ENCODE data around the gene XPO5. TPM values are rescaled to one million over a fixed set of nuclear protein-coding genes. Genes with fewer than 3 reads are reported as not detected.

XPO5 gene
- total RNA-seq, 1 experiment from 2014 or later = 77.4 TPM

GRCh38 chr6:43476746-43477145 lies 99.1 kb downstream of the XPO5 start:
- DNase-seq (ENCODE audit: low read depth, low spot score) (no peak), ATAC-seq (no peak)
- CTCF ChIA-PET = no interaction called here
- H4K20me1 ChIP-seq (ENCODE audit: insufficient read depth) = no peaks in the 10 kb centered on the region
- H3K27ac ChIP-seq (ENCODE audit: low read depth, low read length) = no peak overlapping the region
- no peaks in the 10 kb centered on the region for H3K27me3 ChIP-seq (ENCODE audit: insufficient read depth, low read length)
- H3K9ac ChIP-seq (ENCODE audit: low read length) = peak overlapping the region; percentile 90
- H3K4me3 ChIP-seq (replicated peaks in 1 of 2; ENCODE audit: low read depth in 1 of 2, low read length in 2 of 2) = peak overlapping the region; percentile 66 to 86
- RAD21 ChIA-PET (ENCODE audit: low non-redundant PET in 1 of 2, low total read pairs in 2 of 2, uncharacterized antibody in 2 of 2, unreplicated experiment in 2 of 2) = interaction anchor here in 1 of 2 experiments (0.8 kb wide), 1 partner anchor 18 kb away, joined by 3 read pairs; no protein-coding TSS in a partner anchor
- H3K36me3 ChIP-seq (ENCODE audit: control insufficient read depth in 1 of 2, insufficient read depth in 2 of 2, low read length in 2 of 2) = no peaks in the 10 kb centered on the region
- H3K9me3 ChIP-seq (ENCODE audit: control insufficient read depth in 1 of 2, insufficient read depth in 1 of 2, low read depth in 1 of 2, low read length in 2 of 2) = no peaks in the 10 kb centered on the region
- POLR2A ChIA-PET = interaction anchor here (0.5 to 1.4 kb wide), 5 partner anchors 19 to 382 kb away, joined by 3 to 5 read pairs (median 3); no protein-coding TSS in a partner anchor
- H3K4me1 ChIP-seq (ENCODE audit: control insufficient read depth in 1 of 2, insufficient read depth in 2 of 2, low read length in 2 of 2) = peaks cover 10 to 37% of the 10 kb centered on the region in 2 experiments
- TF ChIP-seq ATF3 (IDR thresholded peaks at IDR 0.05) (no peak), TCF7L2 (IDR thresholded peaks at IDR 0.05; ENCODE audit: borderline replicate concordance, extremely low read depth, insufficient read depth, insufficient read length) (no peak), EGR1 (IDR thresholded peaks at IDR 0.05; ENCODE audit: low read depth) (no peak), SRF (IDR thresholded peaks at IDR 0.05; ENCODE audit: low read depth) (no peak), SP1 (IDR thresholded peaks at IDR 0.05; ENCODE audit: low read depth) (no peak), MAX (IDR thresholded peaks at IDR 0.05) (no peak), POLR2A (IDR thresholded peaks at IDR 0.05; ENCODE audit: borderline replicate concordance, extremely low read depth, insufficient read depth, insufficient read length) (no peak)
- peaks cover 41% of the 10 kb centered on the region for H3K79me2 ChIP-seq (ENCODE audit: insufficient read depth, low read length)
- intact Hi-C loops (cut with micrococcal nuclease) = no loop called here
- peak overlapping the region; percentile 36 for H2AFZ ChIP-seq (ENCODE audit: low read depth, low read length, poor library complexity, severe bottlenecking)
- no peaks in the 10 kb centered on the region for H3K9me2 ChIP-seq (ENCODE audit: insufficient read depth)
- H3K4me2 ChIP-seq (ENCODE audit: low read length) = peak overlapping the region; percentile 84
- no TSS peak for BruUV-seq (replicated peaks)

- no TSS peak for BruUV-seq (replicated peaks)
- peaks cover 30% of the 10 kb centered on the region for H3K79me2 ChIP-seq (ENCODE audit: insufficient read depth, low read length)
- H3K4me2 ChIP-seq (ENCODE audit: low read length) = no peak overlapping the region
- TF ChIP-seq ZBTB33 (IDR thresholded peaks at IDR 0.05; ENCODE audit: extremely low read depth, insufficient replicate concordance, low read length) (no peak), ZNF274 (IDR thresholded peaks at IDR 0.05; ENCODE audit: low read depth, low read length) (no peak), REST (IDR thresholded peaks at IDR 0.05; ENCODE audit: low read depth) (no peak), ZFX (IDR thresholded peaks at IDR 0.05) (no peak), CEBPB (IDR thresholded peaks at IDR 0.05; ENCODE audit: low read depth) (no peak)
- no peak overlapping the region for H2AFZ ChIP-seq (ENCODE audit: low read depth, low read length, poor library complexity, severe bottlenecking)
- DNase-seq (ENCODE audit: low read depth, low spot score) (no peak), ATAC-seq (no peak)
- no peak overlapping the region for H3K4me3 ChIP-seq (replicated peaks in 1 of 2; ENCODE audit: low read depth in 1 of 2, low read length in 2 of 2)
- CTCF ChIA-PET = no interaction called here
- no peaks in the 10 kb centered on the region for H3K9me2 ChIP-seq (ENCODE audit: insufficient read depth)
- no peaks in the 10 kb centered on the region for H3K9me3 ChIP-seq (ENCODE audit: control insufficient read depth in 1 of 2, insufficient read depth in 1 of 2, low read depth in 1 of 2, low read length in 2 of 2)
- H3K9ac ChIP-seq (ENCODE audit: low read length) = no peak overlapping the region
- RAD21 ChIA-PET (ENCODE audit: low non-redundant PET in 1 of 2, low total read pairs in 2 of 2, uncharacterized antibody in 2 of 2, unreplicated experiment in 2 of 2) = no interaction called here
- H3K27ac ChIP-seq (ENCODE audit: low read depth, low read length) = no peak overlapping the region
- peaks cover 16 to 37% of the 10 kb centered on the region in 2 experiments for H3K4me1 ChIP-seq (ENCODE audit: control insufficient read depth in 1 of 2, insufficient read depth in 2 of 2, low read length in 2 of 2)
- no peaks in the 10 kb centered on the region for H3K36me3 ChIP-seq (ENCODE audit: control insufficient read depth in 1 of 2, insufficient read depth in 2 of 2, low read length in 2 of 2)
- intact Hi-C loops (cut with micrococcal nuclease) = no loop called here
- POLR2A ChIA-PET = no interaction called here
- H3K27me3 ChIP-seq (ENCODE audit: insufficient read depth, low read length) = no peaks in the 10 kb centered on the region
- H4K20me1 ChIP-seq (ENCODE audit: insufficient read depth) = no peaks in the 10 kb centered on the region
Observed at GRCh38 chr6:43475516-43475915, 100.3 kb downstream of the XPO5 start.

All from HCT116 (cell line).